GM18526 (cell line): ENCODE measurements around the gene SLAIN1.

ENCODE experiments used
- POLR2A ChIP-seq: IDR thresholded peaks from 3 replicates; pipeline ENCODE4 v1.6.1; 2011; ENCODE audit not compliant: insufficient read length; ENCODE audit errors: extremely low read depth

The SLAIN1 gene

GRCh38 chr13:77697217-77698103 lies at the start of gene SLAIN1:
Gene SLAIN1 (plus strand): TSS chr13:77697687. CDS start chr13:77697914, 227 bp downstream.
- peak; percentile 64 for TF ChIP-seq POLR2A

DNA sequence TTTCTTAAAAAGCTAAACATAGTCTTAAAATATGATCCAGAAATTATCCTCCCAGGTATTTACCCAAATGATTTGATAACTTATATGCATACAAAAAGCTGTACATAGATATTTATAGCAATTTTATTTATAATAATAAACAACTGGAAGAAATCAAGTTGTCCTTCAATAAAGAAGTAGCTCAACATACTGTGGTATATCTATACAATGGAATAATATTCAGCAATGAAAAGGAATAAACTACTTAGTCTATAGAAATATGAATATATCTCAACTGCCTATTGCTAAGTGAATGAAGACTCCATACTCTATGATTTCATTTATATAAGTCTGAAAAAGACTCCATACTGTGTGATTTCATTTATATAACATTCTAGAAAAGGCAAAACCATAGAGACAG lies 47.1 kb upstream of the SLAIN1 start:
- TF ChIP-seq POLR2A = no peak

DNA sequence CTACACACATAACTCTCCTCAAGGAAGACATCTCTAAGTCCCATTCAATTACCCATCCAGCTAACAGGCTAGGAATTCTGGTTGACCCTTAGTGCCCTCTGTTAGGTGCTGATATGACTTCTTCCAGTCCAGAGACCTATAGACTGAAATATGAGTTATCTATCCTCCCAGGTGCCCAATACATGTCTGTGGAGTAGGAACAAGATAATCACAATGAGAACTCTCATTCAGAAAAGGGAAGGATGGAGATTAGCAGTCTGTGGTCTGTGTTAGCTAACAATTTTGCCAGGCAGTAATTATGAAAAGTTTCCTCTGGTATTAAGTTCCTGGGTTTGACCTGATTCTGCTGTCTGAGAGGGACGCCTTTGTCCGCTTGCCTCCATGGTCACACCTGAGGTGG lies 44.2 kb upstream of the SLAIN1 start:
- TF ChIP-seq POLR2A = no peak

GRCh38 chr13:77660841-77661250 lies 36.6 kb upstream of the SLAIN1 start:
- TF ChIP-seq POLR2A = no peak

DNA sequence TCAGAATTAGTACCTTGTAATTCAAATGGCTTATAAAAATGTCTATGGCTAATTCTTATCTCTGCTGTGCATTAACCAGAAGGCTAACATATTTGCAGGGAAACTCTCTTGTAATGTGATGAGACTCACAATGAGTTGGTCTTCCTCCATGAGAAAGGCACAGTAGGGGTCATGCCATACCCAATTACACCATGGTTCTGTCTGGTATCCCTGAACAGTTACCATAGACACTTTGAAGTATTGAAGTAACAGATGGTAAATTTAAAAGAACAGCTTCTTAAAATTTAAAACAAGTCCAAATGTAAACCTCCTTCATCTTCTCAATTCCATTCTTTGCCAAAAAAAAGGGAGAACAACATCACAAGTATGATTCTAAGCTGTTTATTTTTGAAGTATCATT lies 22.6 kb upstream of the SLAIN1 start:
- TF ChIP-seq POLR2A = no peak

GRCh38 chr13:77678691-77679235 lies 18.7 kb upstream of the SLAIN1 start:
- TF ChIP-seq POLR2A = no peak

GRCh38 chr13:77687799-77688198 lies 9.7 kb upstream of the SLAIN1 start:
- no peak for TF ChIP-seq POLR2A

GRCh38 chr13:77691871-77692270 lies 5.6 kb upstream of the SLAIN1 start:
- no peak for TF ChIP-seq POLR2A

GRCh38 chr13:77692746-77693448 lies 4.6 kb upstream of the SLAIN1 start:
- TF ChIP-seq POLR2A = no peak

GRCh38 chr13:77693449-77693940 lies 4.0 kb upstream of the SLAIN1 start:
- TF ChIP-seq POLR2A = no peak

- TF ChIP-seq POLR2A = no peak
These were observed 1.2 kb upstream of the SLAIN1 start for GRCh38 chr13:77696006-77696878.

DNA sequence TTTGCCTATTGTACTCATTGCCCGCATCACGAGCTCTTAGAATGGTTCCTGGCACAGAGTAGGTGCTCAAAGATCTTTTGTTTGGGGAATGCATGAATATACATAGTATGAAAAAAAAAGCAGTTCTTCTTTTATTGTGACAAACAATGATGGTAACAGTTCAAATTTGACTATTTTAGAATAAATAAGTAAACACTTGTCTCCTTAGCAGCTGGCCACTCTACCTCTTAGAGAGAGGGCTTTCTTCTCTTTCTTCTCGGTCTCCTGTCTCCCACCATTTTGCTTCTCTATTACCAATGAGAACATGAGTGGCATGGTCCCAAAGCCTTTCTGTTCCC lies 639 bp upstream of the SLAIN1 start:
- no peak for TF ChIP-seq POLR2A

GRCh38 chr13:77698201-77699058 lies 943 bp downstream of the SLAIN1 start:
- no peak for TF ChIP-seq POLR2A

DNA sequence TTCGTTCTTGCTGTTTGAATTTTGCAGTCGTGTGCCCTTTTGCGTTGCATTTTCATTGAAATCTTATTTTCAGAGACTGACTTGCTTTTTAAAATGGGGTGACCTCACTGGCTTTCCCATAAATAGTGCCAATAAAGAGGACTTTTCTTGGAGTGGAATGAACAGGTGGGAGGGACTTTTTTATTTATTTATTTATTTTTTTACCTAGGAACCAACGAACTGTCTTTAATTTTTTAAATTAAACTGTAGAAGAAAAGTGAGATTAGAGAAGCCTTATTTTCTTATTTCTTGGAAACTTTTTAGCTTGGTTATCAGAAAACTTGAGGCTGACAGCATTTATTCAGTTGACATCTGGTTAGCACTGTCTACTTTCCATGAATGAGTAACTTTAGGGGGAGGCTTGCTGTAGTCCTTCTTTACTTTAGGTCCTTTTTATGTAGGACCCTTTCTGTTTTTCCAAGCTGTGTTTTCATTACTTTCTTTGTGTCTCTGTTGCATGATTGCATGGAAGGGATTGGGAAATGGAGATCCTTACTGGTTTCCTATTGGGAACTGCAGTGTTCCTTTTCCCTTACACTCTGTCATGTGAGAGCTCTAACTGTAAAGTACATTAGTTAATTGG lies 1.7 kb downstream of the SLAIN1 start:
- TF ChIP-seq POLR2A = no peak
